GM21381 (cell line): ENCODE data around the gene TTYH3.

Source experiments
- ATAC-seq: cut with Tn5 transposase; IDR thresholded peaks from one replicate; pipeline ENCODE4 v1.9.1; 2021; ENCODE audit warnings: mild to moderate bottlenecking, moderate library complexity; ENCODE audit not compliant: unreplicated experiment

TTYH3 gene

GRCh38 chr7:2614631-2615330 lies 17.0 kb upstream of the TTYH3 start:
- no peak for ATAC-seq

GRCh38 chr7:2616387-2617324 lies 15.1 kb upstream of the TTYH3 start:
- no peak for ATAC-seq

DNA sequence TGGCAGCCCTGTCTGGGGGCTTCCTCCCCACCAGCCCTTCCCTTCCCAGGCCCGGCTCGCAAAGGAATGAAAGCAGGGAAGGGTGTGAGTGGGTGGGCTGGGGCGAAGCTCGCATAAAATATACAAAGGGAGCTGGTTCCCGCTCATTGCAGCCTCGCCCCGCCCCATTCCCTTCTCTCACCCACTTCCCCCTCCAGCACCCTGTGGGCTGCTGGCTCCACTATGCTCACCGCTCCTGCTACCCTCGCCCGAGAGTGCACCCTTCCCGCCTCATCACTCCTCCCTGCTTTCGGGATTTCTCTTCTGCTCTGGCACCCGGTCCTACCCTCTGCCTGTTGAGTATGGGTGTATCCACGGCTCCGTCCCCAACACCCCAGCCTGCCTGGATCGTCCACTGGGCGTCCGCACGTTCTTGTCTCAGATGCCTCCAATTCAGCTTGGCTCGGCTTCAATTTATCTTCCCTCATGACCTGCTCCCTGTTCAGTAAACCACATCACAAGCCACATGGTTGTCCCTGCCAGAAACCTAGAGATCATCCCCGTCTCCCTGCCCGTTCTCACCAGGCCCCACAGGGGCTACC lies 14.4 kb upstream of the TTYH3 start:
- no peak for ATAC-seq

DNA sequence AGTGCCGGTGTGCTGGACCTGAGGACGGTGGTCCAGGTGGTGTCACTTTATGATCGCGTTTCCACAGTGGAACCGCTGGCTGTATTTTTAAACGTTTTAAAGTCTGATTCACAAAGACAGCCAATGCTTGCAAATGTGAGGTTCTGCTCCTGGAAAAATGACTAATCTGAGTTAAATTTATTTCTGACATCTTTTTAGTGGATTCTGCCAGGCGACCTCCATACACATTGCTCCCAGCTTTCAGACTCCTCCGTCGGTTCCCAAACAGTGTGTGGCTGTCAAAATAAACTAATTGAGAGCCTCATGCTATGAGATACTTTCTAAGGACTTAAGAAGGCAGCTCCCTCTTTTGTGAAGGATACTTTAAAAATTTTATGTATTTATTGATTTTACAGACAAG lies 12.7 kb upstream of the TTYH3 start:
- no peak for ATAC-seq

- no peak for ATAC-seq
Measured at GRCh38 chr7:2621061-2621828, 10.5 kb upstream of the TTYH3 start.

DNA sequence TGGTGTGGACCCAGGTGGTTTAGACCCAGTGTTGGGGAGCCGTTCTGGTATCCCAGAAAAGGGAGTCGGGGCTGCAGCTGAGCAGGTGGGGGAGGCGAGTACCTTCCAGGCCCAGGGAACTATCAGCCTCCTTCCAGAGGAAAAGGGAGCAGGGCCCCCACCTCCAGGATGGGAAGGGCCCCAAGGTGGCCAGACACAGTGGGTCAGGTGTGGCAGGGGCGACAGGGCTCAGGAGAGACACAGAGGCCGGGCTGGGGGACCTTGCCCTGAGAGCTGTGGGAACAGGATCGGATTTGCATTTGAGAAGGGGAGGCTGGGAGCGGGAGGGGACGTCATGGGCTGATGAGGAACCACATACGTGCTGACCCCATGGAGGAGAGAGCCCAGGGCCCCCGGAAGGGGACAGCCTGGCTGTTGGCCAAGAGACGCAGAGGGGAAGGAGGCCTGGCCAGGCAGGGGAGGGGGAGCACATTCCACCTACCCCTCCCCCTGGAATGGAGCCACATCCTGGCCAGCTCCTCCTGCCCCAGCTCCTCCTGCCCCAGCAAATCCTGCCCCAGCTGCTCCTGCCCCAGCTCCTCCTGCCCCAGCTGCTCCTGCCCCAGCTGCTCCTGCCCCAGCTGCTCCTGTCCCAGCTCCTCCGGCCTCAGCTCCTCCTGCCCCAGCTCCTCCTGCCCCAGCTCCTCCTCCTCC lies 9.7 kb upstream of the TTYH3 start:
- ATAC-seq: no peak

GRCh38 chr7:2622869-2623697 lies 8.7 kb upstream of the TTYH3 start:
- ATAC-seq: no peak

DNA sequence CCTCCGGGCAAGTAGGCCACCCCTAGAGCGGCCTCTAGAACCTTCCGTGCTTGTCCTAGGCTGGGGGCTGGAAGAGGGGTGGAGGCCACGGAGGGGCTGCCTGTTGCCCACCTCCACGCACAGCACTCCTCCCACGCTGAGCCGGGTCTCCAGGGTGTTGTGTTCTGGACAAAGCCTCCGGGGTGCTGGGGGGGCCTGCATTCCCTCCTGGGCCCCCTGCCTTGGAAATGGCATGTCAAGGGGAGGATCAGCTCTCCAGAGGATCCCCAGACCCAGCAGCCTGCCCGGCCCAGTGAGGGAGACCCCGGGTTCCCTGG lies 8.1 kb upstream of the TTYH3 start:
- no peak for ATAC-seq

DNA sequence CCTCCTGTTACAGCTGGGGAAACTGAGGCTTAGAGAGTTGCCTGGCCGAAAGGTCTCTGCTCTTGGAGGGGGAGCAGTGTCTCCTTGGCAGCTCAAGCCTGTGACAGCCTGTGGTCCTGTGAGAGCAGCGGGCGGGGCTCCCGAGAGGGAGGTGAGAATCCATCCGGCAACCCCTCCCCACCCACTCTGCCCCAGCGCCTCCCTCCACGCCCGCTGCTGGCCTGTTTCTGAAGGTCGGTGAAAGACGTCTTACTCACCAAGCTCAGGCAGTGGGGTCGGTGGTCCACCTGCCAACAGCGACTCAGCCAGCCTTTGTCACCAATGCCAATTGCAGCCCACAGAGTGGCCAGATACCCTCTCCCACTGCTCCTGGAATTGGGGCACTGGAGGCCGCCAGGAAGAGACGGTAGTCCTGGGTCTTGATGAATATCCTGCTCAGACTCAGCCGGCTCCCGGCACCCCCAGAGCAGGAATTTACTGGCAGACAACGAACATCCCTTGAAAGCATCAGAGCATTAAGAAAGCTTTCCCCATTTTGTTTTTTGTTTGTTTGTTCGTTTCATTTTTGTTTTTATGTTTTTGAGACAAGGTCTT lies 7.4 kb upstream of the TTYH3 start:
- no peak for ATAC-seq

DNA sequence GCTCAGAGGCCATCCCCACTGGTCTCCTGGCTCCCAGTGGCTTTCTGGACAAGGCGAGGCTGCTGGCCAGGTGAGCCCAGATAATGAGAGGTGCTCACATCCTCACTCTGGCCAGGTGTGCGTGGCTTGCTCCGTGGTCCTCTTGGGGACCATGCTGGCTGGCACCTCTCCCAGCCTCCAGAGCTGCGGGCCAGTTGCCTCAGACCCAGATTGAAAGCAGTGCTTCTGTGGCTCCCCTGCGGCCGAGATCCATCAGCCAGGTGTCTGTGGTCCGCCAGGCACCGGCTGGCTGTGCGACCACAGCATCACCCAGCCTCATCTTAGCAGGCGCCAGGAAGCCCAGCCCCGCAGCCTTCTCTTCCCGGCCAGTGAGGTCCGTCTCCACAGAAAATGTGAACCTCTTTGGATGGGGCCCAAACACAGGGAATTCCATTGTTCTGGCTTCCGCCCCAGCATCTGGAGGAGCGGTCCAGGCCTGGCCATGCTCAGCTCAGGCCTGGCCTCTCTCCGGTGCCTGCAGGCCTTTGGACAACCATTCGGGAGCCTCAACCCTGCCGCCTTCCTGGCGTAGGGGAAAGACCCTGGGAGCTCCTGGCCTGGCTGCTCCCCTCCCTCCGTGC lies 5.2 kb upstream of the TTYH3 start:
- no peak for ATAC-seq

DNA sequence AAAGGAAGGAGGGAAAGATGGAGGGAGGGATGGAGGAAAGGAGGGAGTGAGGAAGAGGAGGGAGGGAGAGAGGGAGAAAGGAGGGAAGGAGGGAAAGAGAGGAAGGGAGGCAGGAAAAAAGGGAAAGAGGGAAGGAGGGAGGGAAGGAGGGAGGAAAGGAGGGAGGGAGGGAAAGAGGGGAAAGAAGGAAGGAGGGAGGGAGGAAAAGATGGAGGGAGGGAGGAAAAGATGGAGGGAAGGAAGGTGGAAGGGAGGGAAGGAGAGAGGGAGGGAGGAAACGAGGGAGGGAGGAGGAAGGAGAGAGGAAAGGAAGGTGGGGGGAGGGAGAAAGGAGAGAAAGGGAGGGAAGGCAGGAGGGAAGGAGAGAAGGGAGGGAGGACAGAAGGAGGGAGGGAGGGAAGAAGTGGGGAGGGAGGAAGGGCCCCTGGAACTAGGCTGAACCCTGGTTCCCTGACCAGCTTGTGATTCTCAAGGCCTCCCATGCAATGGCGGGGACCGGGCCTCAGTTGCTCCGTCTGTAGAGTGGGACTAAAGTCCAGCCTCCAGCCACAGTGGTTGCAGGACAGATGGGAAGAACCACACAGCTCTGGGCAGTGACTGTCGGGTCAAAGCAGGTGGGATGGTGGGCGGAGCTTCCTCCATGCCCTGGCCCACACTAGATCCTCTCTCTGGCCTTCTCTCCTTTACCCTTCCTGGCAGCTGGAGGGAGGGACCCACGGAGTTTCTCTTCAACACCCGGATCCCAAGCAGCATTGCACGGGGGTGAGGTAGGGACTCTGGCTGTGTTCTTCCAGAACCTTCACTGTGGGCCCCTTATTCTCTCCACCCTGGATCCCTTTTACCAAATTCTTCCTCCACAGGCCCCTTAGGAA lies 4.3 kb upstream of the TTYH3 start:
- no peak for ATAC-seq

DNA sequence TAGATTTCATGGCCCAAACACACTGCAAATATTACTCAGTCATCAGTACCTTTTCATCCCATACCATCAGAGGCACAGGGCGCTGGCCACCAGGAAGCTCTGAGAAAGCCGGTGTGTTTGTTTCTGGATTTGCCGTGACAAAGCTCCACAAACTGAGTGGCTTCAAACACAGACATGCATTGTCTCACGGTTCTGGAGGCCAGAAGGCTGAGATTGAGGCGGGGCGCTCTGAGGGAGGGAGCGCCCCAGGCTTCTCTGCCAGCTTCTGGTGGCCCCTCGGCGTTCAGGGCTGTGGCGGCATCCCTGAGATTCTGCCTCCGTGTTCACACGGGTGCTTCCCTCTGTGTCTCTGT lies 3.7 kb upstream of the TTYH3 start:
- ATAC-seq: no peak

GRCh38 chr7:2628891-2629290 lies 2.9 kb upstream of the TTYH3 start:
- no peak for ATAC-seq

- ATAC-seq: no peak
Measured at GRCh38 chr7:2629746-2630681, 1.8 kb upstream of the TTYH3 start.

DNA sequence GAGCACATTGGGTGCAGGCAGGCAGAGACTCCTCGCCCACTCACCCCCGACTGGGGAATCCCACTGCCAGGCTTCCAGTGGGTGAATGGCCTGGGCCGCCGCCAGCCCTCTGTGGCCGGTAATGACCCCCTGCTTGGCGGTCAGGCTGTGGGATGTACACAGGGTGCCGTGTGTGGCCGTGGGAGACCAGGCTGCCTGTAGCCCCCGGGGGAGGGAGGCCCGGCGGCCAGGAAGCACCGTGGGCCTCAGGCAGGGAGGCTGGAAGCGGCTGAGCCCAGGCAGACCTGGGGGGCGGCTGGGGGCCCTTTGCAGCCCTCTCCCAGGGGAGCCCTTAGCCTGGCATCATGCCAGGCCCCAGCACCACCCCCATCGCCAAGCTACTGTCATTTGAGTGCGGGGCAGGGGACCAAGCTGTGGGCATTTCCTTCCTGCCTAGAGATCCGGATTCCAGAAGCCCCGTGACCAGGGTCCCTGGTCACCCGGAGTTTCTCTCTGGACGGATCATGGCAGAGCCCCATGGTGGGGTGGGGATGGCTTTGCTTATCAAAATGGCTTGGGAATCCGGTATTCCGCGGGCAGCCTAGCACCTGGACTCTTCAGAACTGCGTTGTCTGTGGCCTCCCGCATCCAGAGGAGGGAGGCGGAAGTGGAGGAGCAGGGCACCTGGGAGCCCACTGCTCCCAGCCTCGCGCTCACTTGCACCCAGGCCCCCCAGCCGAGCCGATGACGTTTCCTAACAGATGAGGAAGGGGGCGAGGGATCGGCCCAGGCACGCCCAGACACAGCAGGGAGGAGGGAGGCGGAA lies 1.1 kb downstream of the TTYH3 start:
- ATAC-seq: no peak

DNA sequence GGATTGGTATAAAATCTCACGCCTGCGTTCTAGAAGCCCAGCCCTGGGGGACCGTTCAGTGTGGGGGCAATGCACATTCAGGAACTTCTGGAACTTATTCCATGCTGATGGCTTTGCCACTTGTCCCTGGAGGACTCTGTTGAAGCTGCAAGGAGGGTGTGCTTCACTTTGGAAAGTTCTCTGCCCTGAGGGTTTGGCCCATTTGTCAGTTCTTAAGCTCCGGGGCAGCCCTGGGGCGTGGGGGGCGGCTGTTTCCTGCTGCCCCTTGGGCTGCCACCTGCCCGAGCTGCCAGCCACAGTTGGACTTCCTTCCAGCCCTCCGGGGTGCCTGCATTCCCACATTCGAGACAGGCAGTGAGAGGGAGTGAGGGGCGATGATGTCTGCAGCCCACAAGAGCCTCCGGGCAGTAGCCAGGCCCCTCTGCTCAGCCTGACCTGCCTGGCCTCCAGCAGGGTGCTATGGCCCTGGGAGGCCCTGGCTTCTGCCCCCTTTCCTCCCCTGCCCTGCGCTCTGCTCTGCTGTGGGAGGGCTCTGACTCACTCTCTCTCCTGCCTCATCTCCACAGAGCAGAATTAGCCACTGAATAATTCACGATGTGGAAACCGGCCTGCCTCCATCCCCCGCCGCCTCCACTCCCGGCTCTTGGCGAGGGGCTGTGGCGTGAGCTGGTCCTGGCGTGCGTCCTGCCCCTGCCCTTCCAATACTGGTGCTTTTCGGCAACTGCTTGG lies 1.9 kb downstream of the TTYH3 start:
- no peak for ATAC-seq
